NCI-H1092 treated with DMSO at 0.1 percent for 48 hours (cell line): ENCODE data around the gene LDLRAD3.
"Not testable (repeated sequence)": the region's sequence is repeated elsewhere in the genome, so short reads cannot be mapped to it uniquely, and the experiment has no call there.

Experiments
- DNase-seq: peaks from one replicate; lab custom pipeline; 2025; lab: John Stamatoyannopoulos, UW

LDLRAD3 gene

GRCh38 chr11:36019722-36020121 lies 75.9 kb downstream of the LDLRAD3 start:
- no peak for DNase-seq

DNA sequence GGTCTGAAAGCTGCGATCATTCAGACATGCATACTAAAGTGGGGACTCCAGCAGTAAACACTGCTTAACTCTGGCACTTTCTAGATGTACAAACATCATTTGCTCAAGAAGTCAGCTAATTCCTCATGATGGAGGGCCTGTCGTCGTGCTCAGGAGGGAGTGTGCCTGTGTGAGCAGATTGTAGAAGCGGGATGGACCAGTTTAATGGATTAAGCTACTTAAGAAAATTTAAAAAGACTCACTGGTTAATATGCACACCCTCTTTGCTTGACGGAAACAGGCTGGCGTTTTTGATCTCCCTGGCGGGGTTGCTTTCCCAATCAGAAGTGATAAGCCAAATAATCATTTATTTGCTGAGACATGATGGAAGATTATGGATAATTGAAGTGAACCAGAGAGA lies 79.0 kb downstream of the LDLRAD3 start:
- DNase-seq, result no peak

DNA sequence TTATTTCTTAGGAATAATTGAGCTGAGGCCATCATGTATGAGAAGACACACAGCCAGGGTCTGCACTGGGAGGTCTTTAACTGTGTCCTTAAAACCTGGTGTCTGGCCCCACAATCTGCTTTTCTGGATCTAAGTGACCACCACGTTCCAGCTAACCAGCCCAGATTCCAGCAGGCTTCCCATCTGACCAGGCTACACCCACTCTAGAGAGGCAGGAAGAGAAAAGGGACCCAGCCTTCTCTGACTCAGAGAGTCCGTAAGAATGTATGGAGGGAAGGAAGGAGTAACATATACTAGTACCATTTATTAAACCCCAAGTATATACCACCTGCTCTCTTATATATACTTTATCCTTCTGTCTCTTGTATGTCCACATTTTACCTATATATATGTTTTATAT lies 80.1 kb downstream of the LDLRAD3 start:
- DNase-seq, result no peak

- DNase-seq, result no peak
These were observed 80.9 kb downstream of the LDLRAD3 start for GRCh38 chr11:36024716-36025115.

- DNase-seq, result no peak
These were observed 82.6 kb downstream of the LDLRAD3 start for GRCh38 chr11:36026315-36026968.

- DNase-seq, result no peak
These were observed 83.9 kb downstream of the LDLRAD3 start for GRCh38 chr11:36027731-36028130.

GRCh38 chr11:36029616-36030015 lies 85.8 kb downstream of the LDLRAD3 start:
- no peak for DNase-seq

- no peak for DNase-seq
These were observed 86.9 kb downstream of the LDLRAD3 start for GRCh38 chr11:36030731-36031281.

DNA sequence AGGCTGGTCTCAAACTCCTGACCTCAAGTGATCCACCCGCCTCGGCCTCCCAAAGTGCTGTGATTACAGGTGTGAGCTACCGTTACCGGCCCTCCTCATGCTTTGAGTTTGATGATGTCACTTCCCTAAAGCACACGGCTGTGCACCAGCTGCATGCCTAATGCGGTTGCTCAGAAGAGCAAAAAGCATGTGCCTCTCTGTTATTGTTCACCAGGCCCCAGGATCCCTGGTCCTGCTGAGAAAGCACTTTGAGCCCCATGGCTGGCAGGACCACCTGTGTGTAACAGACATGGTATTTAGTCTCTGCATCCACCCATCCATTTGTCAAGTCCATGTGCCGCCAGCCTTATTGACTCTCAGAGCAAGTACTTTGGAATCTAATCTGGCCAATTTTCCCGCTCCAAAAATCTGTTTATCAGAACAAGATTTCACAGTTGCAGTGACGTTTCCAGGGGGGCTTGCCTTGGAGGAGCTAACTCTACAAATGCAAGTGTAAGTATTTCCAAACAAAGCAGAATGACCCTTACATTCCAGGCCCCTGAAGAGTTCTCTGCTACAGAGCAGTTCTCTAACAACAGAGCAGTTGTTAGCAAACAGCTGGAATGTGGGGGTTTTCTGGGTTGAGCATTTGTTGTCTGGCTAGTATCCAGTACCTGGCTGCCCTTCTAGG lies 89.4 kb downstream of the LDLRAD3 start:
- DNase-seq, result no peak

DNA sequence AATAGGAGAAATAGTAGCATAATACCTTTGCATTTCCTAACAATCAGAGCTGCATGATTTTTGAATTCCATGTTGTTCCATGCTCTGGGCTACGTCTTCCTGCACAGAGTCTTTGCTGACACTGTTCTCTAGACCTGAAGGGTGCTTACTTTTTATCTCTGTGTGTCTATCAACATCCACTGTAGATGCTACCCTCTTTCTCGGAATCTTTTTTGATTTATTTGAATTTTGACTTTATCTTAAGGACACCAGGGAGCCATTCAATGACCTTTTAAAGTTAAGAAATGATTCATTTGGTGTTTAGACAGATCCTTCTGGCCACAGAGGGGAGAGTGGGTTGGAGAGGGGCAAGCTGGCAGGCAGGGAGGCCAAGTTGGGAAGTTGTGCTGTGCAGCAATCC lies 90.1 kb downstream of the LDLRAD3 start:
- DNase-seq, result no peak

DNA sequence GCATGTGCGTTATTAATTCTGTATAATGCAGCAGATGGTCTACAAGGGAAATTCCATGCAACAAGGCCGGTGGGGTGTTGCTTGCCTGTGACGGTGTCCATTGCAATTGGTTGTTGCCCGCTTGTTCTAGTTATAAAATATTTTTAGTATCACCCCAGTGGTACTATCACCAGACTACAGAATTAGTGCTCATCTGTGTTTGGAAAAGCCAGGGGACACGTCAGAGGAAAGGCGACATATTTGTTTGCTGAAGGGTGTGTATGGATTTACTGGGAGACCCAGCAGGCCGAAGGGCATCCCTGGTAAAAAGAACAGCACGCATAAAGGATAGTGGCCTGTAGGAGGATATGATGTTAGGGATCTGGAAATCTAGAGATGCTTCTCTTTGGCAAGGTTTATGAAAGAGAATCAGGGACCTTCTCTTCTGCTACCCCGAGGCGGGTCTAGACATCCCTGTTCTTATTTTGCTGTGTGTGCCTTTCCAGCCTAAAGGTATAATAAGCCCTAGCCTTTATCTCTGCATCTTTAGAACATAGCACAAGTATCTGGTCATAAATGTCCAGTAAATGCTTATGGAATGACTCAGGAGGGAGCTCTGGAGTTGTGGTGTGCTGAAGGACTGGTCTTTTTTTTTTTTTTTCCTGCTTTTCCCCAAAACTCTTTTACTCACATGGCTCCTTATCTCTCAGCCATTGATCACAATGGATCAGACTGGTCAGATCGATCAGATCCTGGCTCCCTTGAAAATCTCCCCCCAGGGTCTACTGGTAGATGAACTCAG lies 90.9 kb downstream of the LDLRAD3 start:
- no peak for DNase-seq

DNA sequence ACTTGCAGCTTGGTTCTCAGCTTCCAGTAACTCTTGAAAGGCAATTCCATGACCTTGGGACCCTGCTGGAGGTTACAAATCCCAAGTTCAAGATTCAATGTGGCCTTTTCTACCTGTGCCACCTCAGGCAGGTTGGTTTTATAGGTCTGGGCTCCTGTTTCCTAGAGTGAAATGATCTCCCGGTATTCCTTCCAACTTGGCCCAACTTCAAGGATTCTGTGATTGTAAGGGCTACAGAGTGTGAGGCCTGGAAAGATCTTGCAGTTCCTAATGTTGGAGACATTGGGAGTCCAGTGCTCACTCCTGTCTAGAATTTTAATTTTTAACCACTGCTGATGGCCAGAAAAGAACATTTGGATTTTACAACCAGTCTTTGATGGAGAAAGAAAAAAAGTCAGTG lies 91.6 kb downstream of the LDLRAD3 start:
- DNase-seq, result no peak

- DNase-seq, result no peak
These were observed 92.1 kb downstream of the LDLRAD3 start for GRCh38 chr11:36035999-36036398.

GRCh38 chr11:36037031-36037430 lies 93.2 kb downstream of the LDLRAD3 start:
- DNase-seq, result no peak

DNA sequence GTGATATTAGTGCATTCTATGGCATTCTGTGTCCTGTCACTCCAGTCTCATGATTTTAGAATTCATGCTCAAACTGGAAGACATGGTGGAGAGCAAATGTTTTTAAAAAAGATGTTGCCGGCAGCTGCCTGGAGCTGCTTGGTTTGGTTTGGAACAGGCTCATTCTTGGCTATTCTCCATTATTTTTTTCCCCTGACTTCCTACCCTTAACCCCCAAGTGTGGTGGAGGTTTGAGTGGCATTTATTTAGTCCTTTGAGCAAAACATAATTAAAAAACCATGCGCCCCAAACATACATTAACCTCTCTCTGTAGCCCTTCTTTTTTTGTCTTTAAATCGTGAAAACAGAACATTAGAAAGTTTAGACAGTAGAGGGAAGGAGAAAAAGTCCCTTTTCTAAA lies 94.7 kb downstream of the LDLRAD3 start:
- no peak for DNase-seq

DNA sequence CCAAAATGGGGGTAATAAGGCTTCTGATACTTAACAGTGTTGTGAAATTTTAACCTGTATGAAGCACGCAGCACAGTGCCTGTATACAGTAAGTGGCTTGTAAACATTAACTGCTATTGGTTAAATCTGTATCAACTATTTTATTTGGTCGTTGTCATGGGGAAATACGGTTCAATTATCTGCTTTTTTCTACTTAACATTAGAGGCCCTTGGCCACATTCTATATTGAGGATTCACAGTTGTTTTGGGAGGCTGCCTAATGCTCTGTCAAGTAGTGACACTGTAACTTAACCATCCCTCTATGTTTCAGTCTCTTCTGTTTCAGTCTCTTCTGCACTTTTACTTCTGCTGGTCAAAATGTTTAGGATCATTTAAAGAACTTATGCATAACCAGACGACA lies 95.6 kb downstream of the LDLRAD3 start:
- no peak for DNase-seq

GRCh38 chr11:36041988-36042611 lies 98.2 kb downstream of the LDLRAD3 start:
- DNase-seq, result no peak

GRCh38 chr11:36044636-36045035 lies 100.8 kb downstream of the LDLRAD3 start:
- no peak for DNase-seq

DNA sequence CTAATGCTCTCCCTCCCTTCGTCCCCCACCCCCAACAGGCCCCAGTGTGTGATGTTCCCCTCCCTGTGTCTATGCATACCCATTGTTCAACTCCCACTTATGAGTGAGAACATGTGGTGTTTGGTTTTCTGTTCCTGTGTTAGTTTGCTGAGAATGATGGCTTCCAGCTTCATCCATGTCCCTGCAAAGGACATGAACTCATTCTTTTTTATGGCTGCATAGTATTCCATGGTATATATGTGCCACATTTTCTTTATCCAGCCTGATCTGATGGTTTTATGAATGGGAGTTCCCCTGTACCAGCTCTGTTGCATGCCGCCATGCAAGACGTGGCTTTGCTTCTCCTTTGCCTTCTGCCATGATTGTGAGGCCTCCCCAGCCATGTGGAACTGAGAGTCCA lies 102.1 kb downstream of the LDLRAD3 start:
- DNase-seq, result not testable (repeated sequence)

GRCh38 chr11:36046932-36047331 lies 103.1 kb downstream of the LDLRAD3 start:
- no peak for DNase-seq

DNA sequence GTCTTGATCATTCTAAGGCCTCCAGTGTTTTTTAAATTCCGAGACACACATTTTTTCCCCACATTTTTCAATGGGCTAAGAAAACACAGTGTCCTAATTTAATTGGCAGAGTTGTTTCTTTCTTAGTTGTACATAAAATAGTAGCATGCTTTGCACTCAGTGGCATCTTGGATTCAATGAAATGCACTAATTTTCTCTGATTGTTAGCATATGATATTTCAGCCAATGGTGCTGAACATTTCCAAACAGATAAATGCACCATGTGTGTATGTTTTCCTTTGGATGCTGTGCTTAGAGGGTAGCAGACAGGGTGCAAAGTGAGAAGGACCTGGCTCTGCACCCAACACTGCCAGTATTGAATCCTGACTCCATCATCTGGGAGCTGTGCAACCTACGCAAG lies 103.5 kb downstream of the LDLRAD3 start:
- no peak for DNase-seq

GRCh38 chr11:36048496-36049247 lies 104.8 kb downstream of the LDLRAD3 start:
- DNase-seq, result no peak
